ENCODE measurements around the gene MCOLN1. TPM values are rescaled to one million over a fixed set of nuclear protein-coding genes. Genes with fewer than 3 reads are reported as not detected.
A peak's percentile ranks its signal among the peaks of the same experiment; 100 is the strongest.

The MCOLN1 gene
- total RNA-seq: 3.6 and 8.7 TPM in 2 replicates

GRCh38 chr19:7522072-7522922 is at the start of gene MCOLN1:
Gene MCOLN1, plus strand, starts transcription at chr19:7522624. Its CDS starts 127 bp downstream, at chr19:7522751.
- peak within 1 kb of the TSS; percentile 78 for H3K4me3 ChIP-seq (ENCODE audit: low read depth, low read length)
- no peak for DNase-seq (ENCODE audit: low read depth)
- TF ChIP-seq CTCF (conservative IDR thresholded peaks at IDR 0.05; ENCODE audit: low read depth, low read length): no peak

- TF ChIP-seq CTCF (conservative IDR thresholded peaks at IDR 0.05; ENCODE audit: low read depth, low read length): no peak
- no peak for DNase-seq (ENCODE audit: low read depth)
These were observed 46.8 kb upstream of the MCOLN1 start for GRCh38 chr19:7475665-7476064.

DNA sequence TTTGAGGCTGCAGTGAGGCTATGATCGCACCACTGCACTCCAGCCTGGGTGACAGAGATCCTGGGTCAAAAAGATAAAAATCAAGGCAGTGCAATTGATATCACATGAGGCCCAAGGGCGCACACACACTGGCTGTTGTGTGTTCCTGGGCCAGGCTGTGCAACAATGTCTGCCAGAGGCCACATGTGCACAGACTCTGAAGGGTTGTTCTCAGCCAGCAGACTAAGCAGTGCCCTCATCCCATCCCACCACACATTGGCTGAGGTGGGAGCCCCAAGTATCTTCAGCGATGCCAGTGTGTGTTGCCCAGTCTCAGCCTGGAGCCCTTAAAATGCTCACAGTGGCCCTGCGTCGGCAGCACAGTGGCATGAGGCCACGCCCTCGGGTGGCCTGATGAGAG is 46.2 kb upstream of the MCOLN1 start:
- no peak for DNase-seq (ENCODE audit: low read depth)
- H3K4me3 ChIP-seq (ENCODE audit: low read depth, low read length): no peak overlapping the region
- no peak for TF ChIP-seq CTCF (conservative IDR thresholded peaks at IDR 0.05; ENCODE audit: low read depth, low read length)

More at GRCh38 chr19:7475665-7476064, 46.8 kb upstream of the MCOLN1 start:
- H3K4me3 ChIP-seq (ENCODE audit: low read depth, low read length): no peak overlapping the region

DNA sequence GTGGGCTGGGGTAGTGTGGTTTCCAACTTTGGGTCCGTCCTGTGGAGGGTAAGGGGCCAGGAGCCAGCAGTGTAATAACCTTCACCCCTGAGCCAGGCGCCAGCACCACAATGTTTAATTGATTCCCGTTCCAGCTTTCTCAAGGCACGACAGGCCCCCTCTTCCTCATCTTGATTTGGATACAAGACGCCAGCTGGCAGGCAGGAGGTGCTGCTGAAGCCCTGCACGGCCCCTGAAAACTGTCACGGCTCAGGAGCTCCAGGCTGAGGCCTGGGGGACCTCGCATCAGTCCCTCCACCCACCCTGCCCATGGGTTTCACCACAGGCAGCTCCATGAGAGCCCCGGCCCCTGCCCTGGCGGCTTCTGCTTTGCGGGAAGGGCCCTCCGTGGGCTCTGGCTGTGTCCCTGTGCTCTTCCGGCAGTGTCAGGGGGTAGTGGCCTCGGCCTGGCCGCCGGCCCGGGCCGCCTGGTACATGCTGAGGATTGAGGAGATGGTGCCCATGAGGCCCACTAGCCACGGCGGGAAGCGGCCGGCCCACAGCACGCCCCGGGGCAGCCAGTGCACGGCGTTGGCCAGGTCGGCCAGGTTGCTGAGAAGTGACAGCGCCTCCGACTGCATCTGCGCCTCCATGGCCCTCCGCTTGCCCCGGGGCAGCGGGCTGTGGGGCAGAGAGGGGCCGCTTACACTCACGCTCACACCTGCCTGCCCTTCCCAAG is 45.5 kb upstream of the MCOLN1 start:
- H3K4me3 ChIP-seq (ENCODE audit: low read depth, low read length): no peak overlapping the region
- no peak for TF ChIP-seq CTCF (conservative IDR thresholded peaks at IDR 0.05; ENCODE audit: low read depth, low read length)

DNA sequence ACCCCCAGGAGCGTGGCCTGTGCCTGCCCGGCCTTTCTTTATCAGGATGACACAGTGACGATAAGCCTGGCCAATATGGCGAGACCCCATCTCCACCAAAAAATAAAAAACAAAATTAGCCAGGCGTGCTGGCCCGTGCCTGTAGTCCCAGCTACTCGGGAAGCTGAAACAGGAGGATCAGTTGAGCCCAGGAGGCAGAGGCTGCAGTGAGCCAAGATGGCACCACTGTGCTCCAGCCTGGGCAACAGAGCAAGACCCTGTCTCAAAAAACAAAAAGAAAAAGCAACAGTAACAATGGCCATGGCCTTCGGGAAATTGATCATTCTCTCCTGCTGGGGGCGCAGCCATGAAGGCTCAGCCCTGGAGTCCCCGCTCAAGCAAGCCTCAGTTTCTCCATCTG is 44.7 kb upstream of the MCOLN1 start:
- H3K4me3 ChIP-seq (ENCODE audit: low read depth, low read length): no peak overlapping the region
- no peak for DNase-seq (ENCODE audit: low read depth)
- TF ChIP-seq CTCF (conservative IDR thresholded peaks at IDR 0.05; ENCODE audit: low read depth, low read length): no peak

More for the DNA sequence above, 45.5 kb upstream of the MCOLN1 start:
- no peak for DNase-seq (ENCODE audit: low read depth)

- DNase-seq (ENCODE audit: low read depth): no peak
- H3K4me3 ChIP-seq (ENCODE audit: low read depth, low read length): no peak overlapping the region
- no peak for TF ChIP-seq CTCF (conservative IDR thresholded peaks at IDR 0.05; ENCODE audit: low read depth, low read length)
These were observed 44.1 kb upstream of the MCOLN1 start for GRCh38 chr19:7478173-7478842.
